Neural progenitor cell (in vitro differentiated cells): ENCODE data around the gene LGALS3BP. TPM values are rescaled to one million over a fixed set of nuclear protein-coding genes. Genes with fewer than 3 reads are reported as not detected.

ENCODE experiments used
- DNase-seq: peaks from one replicate; pipeline ENCODE4 v3.0.0-alpha.2; 2016; ENCODE audit warnings: low spot score
- H2AFZ ChIP-seq: fragments of 200-600 bp; sonication (generic); replicated peaks from 2 replicates; pipeline ENCODE4 v1.6.1; 2016; ENCODE audit warnings: antibody characterized with exemption
- H3F3A ChIP-seq: fragments of 200-600 bp; sonication (generic); 2 replicates; pipeline ENCODE4 v1.6.1; 2016; ENCODE audit warnings: antibody characterized with exemption, low read depth
- H3K27ac ChIP-seq: fragments of 200-600 bp; sonication (generic); 2 replicates; pipeline ENCODE4 v1.5.1; 2016; ENCODE audit warnings: mild to moderate bottlenecking
- H3K27me3 ChIP-seq: fragments of 200-600 bp; sonication (generic); 2 replicates; pipeline ENCODE4 v1.6.1; 2016; ENCODE audit warnings: mild to moderate bottlenecking, moderate library complexity
- H3K36me3 ChIP-seq: fragments of 200-600 bp; sonication (generic); 2 replicates; pipeline ENCODE4 v1.5.1; 2016
- H3K4me1 ChIP-seq: fragments of 200-600 bp; sonication (generic); 2 replicates; pipeline ENCODE4 v1.6.1; 2016; ENCODE audit warnings: mixed run types
- H3K4me2 ChIP-seq: fragments of 200-600 bp; sonication (generic); 2 replicates; pipeline ENCODE4 v1.6.1; 2016
- H3K4me3 ChIP-seq: fragments of 200-600 bp; sonication (generic); 2 replicates; pipeline ENCODE4 v1.5.1; 2016
- H3K79me2 ChIP-seq: fragments of 200-600 bp; sonication (generic); 2 replicates; pipeline ENCODE4 v1.6.1; 2016; ENCODE audit warnings: low read depth
- H3K9ac ChIP-seq: fragments of 200-600 bp; sonication (generic); 2 replicates; pipeline ENCODE4 v1.6.1; 2016
- H3K9me3 ChIP-seq: fragments of 200-600 bp; sonication (generic); 2 replicates; pipeline ENCODE4 v1.5.1; 2016; ENCODE audit warnings: low read depth
- H4K20me1 ChIP-seq: fragments of 200-600 bp; sonication (generic); 2 replicates; pipeline ENCODE4 v1.6.1; 2016; ENCODE audit warnings: low read depth
- H3K27ac Mint-ChIP-seq: 3 replicates; pipeline ENCODE4 v1.8.0; 2021; ENCODE audit warnings: mixed read lengths
- H3K27me3 Mint-ChIP-seq: 2 replicates; pipeline ENCODE4 v1.8.0; 2022; ENCODE audit warnings: low read depth, mild to moderate bottlenecking, inconsistent platforms, moderate library complexity, mixed read lengths; ENCODE audit not compliant: insufficient read depth
- H3K36me3 Mint-ChIP-seq: 3 replicates; pipeline ENCODE4 v1.8.0; 2021; ENCODE audit warnings: mixed read lengths
- H3K4me1 Mint-ChIP-seq: 3 replicates; pipeline ENCODE4 v1.8.0; 2021; ENCODE audit warnings: mixed read lengths
- H3K4me3 Mint-ChIP-seq: 3 replicates; pipeline ENCODE4 v1.8.0; 2021; ENCODE audit warnings: mild to moderate bottlenecking, moderate library complexity, mixed read lengths
- H3K9me3 Mint-ChIP-seq: 3 replicates; pipeline ENCODE4 v1.8.0; 2020; ENCODE audit warnings: mixed read lengths
- EZH2 ChIP-seq: fragments of 200-600 bp; sonication (generic); IDR thresholded peaks from 2 replicates; pipeline ENCODE4 v1.6.1; 2017; ENCODE audit warnings: antibody characterized with exemption, mild to moderate bottlenecking, moderate library complexity
- EZH2phosphoT487 ChIP-seq: fragments of 200-600 bp; sonication (generic); IDR thresholded peaks from 2 replicates; pipeline ENCODE4 v1.6.1; 2017; ENCODE audit warnings: antibody characterized with exemption
- total RNA-seq: library from RNA; depleted of rRNA; stranded (reverse); fragments of >200 nt; gene quantifications from 2 replicates; pipeline ENCODE4 v1.2.3, GENCODE V29; 2015; ENCODE audit warnings: low replicate concordance
- TF ChIP-seq, protein P1 (sequence below): fragments of 200-600 bp; sonication (generic); IDR thresholded peaks from 2 replicates; pipeline ENCODE4 v1.5.1; 2017; ENCODE audit warnings: antibody characterized with exemption, mild to moderate bottlenecking

Gene LGALS3BP
- total RNA-seq, 1 donor from 2014 or later = 17.5 TPM

DNA sequence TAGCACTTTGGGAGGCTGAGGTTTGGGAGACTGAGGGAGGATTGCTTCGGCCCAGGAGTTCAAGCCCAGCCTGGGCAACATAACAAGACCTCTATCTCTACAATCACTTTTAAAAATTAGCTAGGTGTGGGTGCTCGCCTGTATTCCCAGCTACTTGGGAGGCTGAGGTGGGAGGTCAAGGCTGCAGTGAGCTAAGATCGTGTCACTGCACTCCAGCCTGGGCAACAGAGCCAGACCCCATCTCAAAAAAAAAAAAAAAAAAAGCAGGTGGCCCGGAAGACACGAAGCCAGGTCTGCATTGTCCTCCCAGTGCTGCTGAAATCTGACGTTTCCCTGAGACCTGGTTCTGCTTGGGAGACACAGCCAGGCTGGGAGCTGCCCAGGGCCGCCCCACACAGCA is 35.7 kb downstream of the LGALS3BP start:
- H3K4me3 ChIP-seq = no peak overlapping the region
- H3K27me3 ChIP-seq = no peaks in the 10 kb centered on the region
- no peak overlapping the region for H3K9ac ChIP-seq
- Mint-ChIP-seq H3K9me3 (no peaks in the 10 kb centered on the region), H3K27me3 (peaks cover 11% of the 10 kb centered on the region), H3K4me3 (no peak overlapping the region), H3K4me1 (peaks cover 25% of the 10 kb centered on the region), H3K27ac (peak overlapping the region; percentile 12), H3K36me3 (no peaks in the 10 kb centered on the region)
- no peak overlapping the region for H3K4me2 ChIP-seq
- H3K9me3 ChIP-seq = no peaks in the 10 kb centered on the region
- no peak for TF ChIP-seq EZH2
- no peak for TF ChIP-seq EZH2phosphoT487
- TF ChIP-seq, protein P1, sequence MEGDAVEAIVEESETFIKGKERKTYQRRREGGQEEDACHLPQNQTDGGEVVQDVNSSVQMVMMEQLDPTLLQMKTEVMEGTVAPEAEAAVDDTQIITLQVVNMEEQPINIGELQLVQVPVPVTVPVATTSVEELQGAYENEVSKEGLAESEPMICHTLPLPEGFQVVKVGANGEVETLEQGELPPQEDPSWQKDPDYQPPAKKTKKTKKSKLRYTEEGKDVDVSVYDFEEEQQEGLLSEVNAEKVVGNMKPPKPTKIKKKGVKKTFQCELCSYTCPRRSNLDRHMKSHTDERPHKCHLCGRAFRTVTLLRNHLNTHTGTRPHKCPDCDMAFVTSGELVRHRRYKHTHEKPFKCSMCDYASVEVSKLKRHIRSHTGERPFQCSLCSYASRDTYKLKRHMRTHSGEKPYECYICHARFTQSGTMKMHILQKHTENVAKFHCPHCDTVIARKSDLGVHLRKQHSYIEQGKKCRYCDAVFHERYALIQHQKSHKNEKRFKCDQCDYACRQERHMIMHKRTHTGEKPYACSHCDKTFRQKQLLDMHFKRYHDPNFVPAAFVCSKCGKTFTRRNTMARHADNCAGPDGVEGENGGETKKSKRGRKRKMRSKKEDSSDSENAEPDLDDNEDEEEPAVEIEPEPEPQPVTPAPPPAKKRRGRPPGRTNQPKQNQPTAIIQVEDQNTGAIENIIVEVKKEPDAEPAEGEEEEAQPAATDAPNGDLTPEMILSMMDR = no peak
- no peak overlapping the region for H3K27ac ChIP-seq
- no peaks in the 10 kb centered on the region for H3K36me3 ChIP-seq
- H3F3A ChIP-seq = no peaks in the 10 kb centered on the region
- H3K4me1 ChIP-seq = no peaks in the 10 kb centered on the region
- H2AFZ ChIP-seq = no peak overlapping the region
- DNase-seq = no peak
- no peaks in the 10 kb centered on the region for H3K79me2 ChIP-seq
- H4K20me1 ChIP-seq = no peaks in the 10 kb centered on the region

DNA sequence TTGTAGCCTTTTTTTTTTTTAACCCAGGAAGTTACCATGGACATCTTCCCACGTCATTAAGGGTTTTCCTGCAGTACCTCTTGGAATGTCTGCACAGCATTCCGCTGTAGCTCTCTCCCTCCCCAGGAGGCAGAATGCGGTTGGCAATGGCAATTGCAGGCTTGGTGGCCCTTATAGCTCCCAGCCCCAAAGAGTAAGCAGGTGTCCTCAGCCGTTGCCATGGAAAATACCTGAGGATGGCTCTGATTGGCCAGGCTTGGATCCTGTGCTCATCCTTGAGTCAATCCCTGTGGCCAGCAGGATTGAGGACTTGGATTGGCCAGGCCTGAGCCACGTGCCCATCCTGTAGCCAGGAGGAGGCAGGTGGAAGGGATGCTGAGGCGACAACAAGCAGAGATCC is 39.0 kb downstream of the LGALS3BP start:
- no peaks in the 10 kb centered on the region for H3K9me3 ChIP-seq
- H3K79me2 ChIP-seq = no peaks in the 10 kb centered on the region
- no peaks in the 10 kb centered on the region for H3K36me3 ChIP-seq
- H3K4me1 ChIP-seq = no peaks in the 10 kb centered on the region
- Mint-ChIP-seq H3K36me3 (no peaks in the 10 kb centered on the region), H3K4me3 (no peak overlapping the region), H3K4me1 (peaks cover 12% of the 10 kb centered on the region), H3K27ac (no peak overlapping the region), H3K9me3 (no peaks in the 10 kb centered on the region), H3K27me3 (peaks cover 11% of the 10 kb centered on the region)
- H2AFZ ChIP-seq = no peak overlapping the region
- no peak for TF ChIP-seq EZH2phosphoT487
- H3F3A ChIP-seq = no peaks in the 10 kb centered on the region
- no peak overlapping the region for H3K4me3 ChIP-seq
- DNase-seq = peak; percentile 23
- H3K4me2 ChIP-seq = no peak overlapping the region
- no peaks in the 10 kb centered on the region for H3K27me3 ChIP-seq
- no peak overlapping the region for H3K27ac ChIP-seq
- no peaks in the 10 kb centered on the region for H4K20me1 ChIP-seq
- H3K9ac ChIP-seq = no peak overlapping the region

GRCh38 chr17:78940258-78940657 is 39.5 kb downstream of the LGALS3BP start:
- Mint-ChIP-seq H3K27me3 (peaks cover 14% of the 10 kb centered on the region), H3K9me3 (no peaks in the 10 kb centered on the region), H3K4me1 (peaks cover 17% of the 10 kb centered on the region), H3K36me3 (no peaks in the 10 kb centered on the region), H3K27ac (no peak overlapping the region), H3K4me3 (no peak overlapping the region)
- no peak overlapping the region for H2AFZ ChIP-seq
- no peaks in the 10 kb centered on the region for H3F3A ChIP-seq
- no peak overlapping the region for H3K4me2 ChIP-seq
- H3K4me3 ChIP-seq = no peak overlapping the region
- H3K9ac ChIP-seq = no peak overlapping the region
- no peaks in the 10 kb centered on the region for H3K27me3 ChIP-seq
- H4K20me1 ChIP-seq = no peaks in the 10 kb centered on the region
- DNase-seq = no peak
- H3K36me3 ChIP-seq = no peaks in the 10 kb centered on the region
- H3K79me2 ChIP-seq = no peaks in the 10 kb centered on the region
- no peaks in the 10 kb centered on the region for H3K4me1 ChIP-seq
- no peaks in the 10 kb centered on the region for H3K9me3 ChIP-seq
- no peak overlapping the region for H3K27ac ChIP-seq
- TF ChIP-seq EZH2phosphoT487 = no peak
- TF ChIP-seq, protein P1 = no peak
- no peak for TF ChIP-seq EZH2

GRCh38 chr17:78939615-78940014 is 40.1 kb downstream of the LGALS3BP start:
- Histone ChIP-seq H3K36me3 (no peaks in the 10 kb centered on the region), H3F3A (no peaks in the 10 kb centered on the region), H3K4me3 (no peak overlapping the region), H3K27me3 (no peaks in the 10 kb centered on the region), H3K9ac (no peak overlapping the region), H3K4me2 (no peak overlapping the region), H3K4me1 (peaks cover under 1% of the 10 kb centered on the region), H3K9me3 (no peaks in the 10 kb centered on the region), H4K20me1 (no peaks in the 10 kb centered on the region), H3K79me2 (no peaks in the 10 kb centered on the region), H3K27ac (no peak overlapping the region), H2AFZ (no peak overlapping the region)
- H3K36me3 Mint-ChIP-seq = no peaks in the 10 kb centered on the region
- DNase-seq = no peak
- no peak overlapping the region for H3K27ac Mint-ChIP-seq
- no peak overlapping the region for H3K4me3 Mint-ChIP-seq
- peaks cover 23% of the 10 kb centered on the region for H3K4me1 Mint-ChIP-seq
- TF ChIP-seq EZH2 (no peak), EZH2phosphoT487 (no peak)
- TF ChIP-seq, protein P1 = no peak
- H3K9me3 Mint-ChIP-seq = no peaks in the 10 kb centered on the region
- H3K27me3 Mint-ChIP-seq = peaks cover 9% of the 10 kb centered on the region
